B cell (primary cell): Measurements from ENCODE around the gene FAM161B. TPM values are rescaled to one million over a fixed set of nuclear protein-coding genes. Genes with fewer than 3 reads are reported as not detected.

ENCODE experiments used
- ATAC-seq: fragments of 200-7000 bp; cut with Tn5 transposase; one replicate; pipeline ENCODE4 v1.10.0; 2021; ENCODE audit warnings: low read depth, mild to moderate bottlenecking, moderate number of reproducible peaks, moderate library complexity
- CTCF ChIA-PET: fragments of 350-600 bp; sonication (Branson Sonifier 250); formaldehyde crosslinking; loops from one replicate; lab custom pipeline; 2021; ENCODE audit warnings: antibody characterized with exemption, inconsistent platforms; lab: Charles Lee
- POLR2A ChIA-PET: fragments of 350-600 bp; sonication (Branson Sonifier 250); formaldehyde crosslinking; loops from one replicate; lab custom pipeline; 2021; ENCODE audit warnings: antibody characterized with exemption; lab: Charles Lee
- DNase-seq: peaks from one replicate; pipeline ENCODE4 v3.0.0; 2013
- H2AFZ ChIP-seq: 2 replicates; pipeline ENCODE4 v1.6.1; 2012; ENCODE audit warnings: mild to moderate bottlenecking, low read depth, low read length; ENCODE audit not compliant: insufficient read depth, poor library complexity, severe bottlenecking
- H3K27ac ChIP-seq, 2 donors: 1 replicate in 1 of 2; 2 replicates in 1 of 2; pipeline ENCODE4 v1.5.1; 2012 to 2013; ENCODE audit warnings: low read length in 2 of 2, mild to moderate bottlenecking in 2 of 2, moderate library complexity in 1 of 2
- H3K27me3 ChIP-seq, 4 experiments: fragments of 200-600 bp in 1 of 4; sonication (generic) in 1 of 4; replicated peaks in 1 of 4; 1 replicate in 2 of 4; 2 replicates in 2 of 4; pipeline versions ENCODE4 v1.6.1 to v1.7.0; 2013 to 2016; ENCODE audit warnings: low read length in 3 of 4, mild to moderate bottlenecking in 2 of 4, mixed read lengths in 1 of 4, moderate library complexity in 1 of 4; ENCODE audit not compliant: insufficient read depth in 4 of 4, control insufficient read depth in 3 of 4; ENCODE audit errors: control extremely low read depth in 1 of 4
- H3K36me3 ChIP-seq, 2 experiments: replicated peaks in 1 of 2; 1 replicate in 1 of 2; 2 replicates in 1 of 2; pipeline versions ENCODE4 v1.6.1 to v1.7.1; 2013; ENCODE audit warnings: low read length in 1 of 2; ENCODE audit not compliant: insufficient read depth in 2 of 2, control insufficient read depth in 1 of 2; ENCODE audit errors: control extremely low read depth in 1 of 2, extremely low read depth in 1 of 2
- H3K4me1 ChIP-seq, 2 donors: fragments of 200-600 bp in 1 of 2; sonication (generic) in 1 of 2; 1 replicate in 1 of 2; 2 replicates in 1 of 2; pipeline versions ENCODE4 v1.5.1 to v1.6.1; 2013 to 2017; ENCODE audit warnings: low read length in 2 of 2; ENCODE audit not compliant: control insufficient read depth in 2 of 2, insufficient read depth in 2 of 2
- H3K4me2 ChIP-seq: replicated peaks from 2 replicates; pipeline ENCODE3; 2012; ENCODE audit warnings: mild to moderate bottlenecking, low read depth, low read length; ENCODE audit not compliant: poor library complexity, severe bottlenecking
- H3K4me3 ChIP-seq, 5 experiments: fragments of 200-600 bp in 1 of 5; sonication (generic) in 1 of 5; 1 replicate in 3 of 5; 2 replicates in 2 of 5; pipeline versions ENCODE4 v1.5.1 to v1.7.0; 2011 to 2016; ENCODE audit warnings: low read length in 4 of 5, mild to moderate bottlenecking in 4 of 5, low read depth in 2 of 5, control low read depth in 1 of 5, moderate library complexity in 1 of 5; ENCODE audit not compliant: insufficient read depth in 1 of 5; ENCODE audit errors: control extremely low read depth in 1 of 5, extremely low read depth in 1 of 5
- H3K79me2 ChIP-seq: fragments of 200-600 bp; sonication (generic); one replicate; pipeline ENCODE4 v1.6.0; 2016; ENCODE audit warnings: low read length; ENCODE audit not compliant: control insufficient read depth, insufficient read depth
- H3K9ac ChIP-seq: fragments of 200-600 bp; sonication (generic); 2 replicates; pipeline ENCODE4 v1.6.1; 2017; ENCODE audit warnings: mild to moderate bottlenecking, low read length, moderate library complexity
- H3K9me3 ChIP-seq, 3 donors: one replicate each; pipeline versions ENCODE4 v1.6.1 to v1.7.1; 2013; ENCODE audit warnings: low read length in 2 of 3; ENCODE audit not compliant: control insufficient read depth in 2 of 3, insufficient read depth in 1 of 3; ENCODE audit errors: control extremely low read depth in 1 of 3
- H4K20me1 ChIP-seq: 2 replicates; pipeline ENCODE4 v1.6.0; 2012; ENCODE audit warnings: mild to moderate bottlenecking, low read length; ENCODE audit not compliant: insufficient read depth, control insufficient read depth, poor library complexity, severe bottlenecking
- H3K27ac Mint-ChIP-seq: one replicate; pipeline ENCODE4 v1.8.0; 2021; ENCODE audit warnings: mixed read lengths
- H3K27me3 Mint-ChIP-seq: one replicate; pipeline ENCODE4 v1.8.0; 2021; ENCODE audit warnings: mixed read lengths
- H3K4me1 Mint-ChIP-seq: one replicate; pipeline ENCODE4 v1.8.0; 2021; ENCODE audit warnings: mixed read lengths
- H3K4me3 Mint-ChIP-seq: one replicate; pipeline ENCODE4 v1.8.0; 2021; ENCODE audit warnings: mixed read lengths
- H3K9me3 Mint-ChIP-seq: one replicate; pipeline ENCODE4 v1.8.0; 2022; ENCODE audit warnings: mixed read lengths; ENCODE audit not compliant: insufficient read depth
- CTCF ChIP-seq: fragments of 200-600 bp; IDR thresholded peaks from one replicate; pipeline ENCODE4 v1.8.0; 2022; ENCODE audit warnings: antibody characterized with exemption, mild to moderate bottlenecking
- EZH2 ChIP-seq: IDR thresholded peaks from 2 replicates; pipeline ENCODE4 v1.6.1; 2012; ENCODE audit warnings: borderline replicate concordance, low read depth, mild to moderate bottlenecking, moderate library complexity, low read length; ENCODE audit not compliant: insufficient read depth, poor library complexity, severe bottlenecking
- WGBS: methylation state at CpG from one replicate; pipeline ENCODE4 v1.1.5; 2013; ENCODE audit warnings: missing lambda C conversion rate; ENCODE audit not compliant: insufficient coverage; 5-methylcytosine and 5-hydroxymethylcytosine counted together
- intact Hi-C: fragments of 100-400 bp; cut with micrococcal nuclease; formaldehyde crosslinking; loops from one replicate; pipeline ENCODE4 v1.10.0; 2022
- polyA plus RNA-seq: library from polyadenylated mRNA; depleted of rRNA; stranded (reverse); fragments of >200 nt; gene quantifications from 2 replicates; pipeline ENCODE4 v1.2.3, GENCODE V29; 2012
- total RNA-seq, 2 donors: library from RNA; stranded (reverse); fragments of 120-200 nt in 1 of 2; gene quantifications; 1 replicate in 1 of 2; 2 replicates in 1 of 2; pipeline versions ENCODE4 v1.2.3 to v1.2.4, GENCODE V29; 2013 to 2022

The FAM161B gene
- total and polyA plus RNA-seq, 2 donors (not counting 1 experiment from before 2014, with no cell fraction given) = 1.6 to 5.9 TPM

GRCh38 chr14:73968885-73969284, 19.0 kb upstream of the FAM161B start:
- Mint-ChIP-seq H3K4me3 (no peak overlapping the region), H3K27me3 (no peaks in the 10 kb centered on the region), H3K27ac (no peak overlapping the region), H3K9me3 (no peaks in the 10 kb centered on the region), H3K4me1 (no peaks in the 10 kb centered on the region)
- Histone ChIP-seq H3K4me3 (no peak overlapping the region), H3K27me3 (no peaks in the 10 kb centered on the region), H3K27ac (no peak overlapping the region), H3K4me2 (no peak overlapping the region), H3K9me3 (no peaks in the 10 kb centered on the region), H4K20me1 (no peaks in the 10 kb centered on the region), H2AFZ (no peak overlapping the region), H3K79me2 (no peaks in the 10 kb centered on the region), H3K9ac (no peak overlapping the region), H3K36me3 (peaks cover 2 to 28% of the 10 kb centered on the region in 2 experiments), H3K4me1 (no peaks in the 10 kb centered on the region)
- no peak for TF ChIP-seq EZH2
- no peak for TF ChIP-seq CTCF
- CTCF ChIA-PET = no interaction called here
- POLR2A ChIA-PET = no interaction called here
- ATAC-seq = no peak
- intact Hi-C loops = no loop called here
- WGBS = 94% methylated on average over 2 of the region's 2 CpGs
- no peak for DNase-seq

GRCh38 chr14:73965216-73965615, 15.3 kb upstream of the FAM161B start:
- Mint-ChIP-seq H3K27ac (no peak overlapping the region), H3K9me3 (no peaks in the 10 kb centered on the region), H3K4me1 (no peaks in the 10 kb centered on the region), H3K4me3 (no peak overlapping the region), H3K27me3 (no peaks in the 10 kb centered on the region)
- no peak overlapping the region for H3K4me3 ChIP-seq
- TF ChIP-seq EZH2 = no peak
- TF ChIP-seq CTCF = no peak
- no peak overlapping the region for H2AFZ ChIP-seq
- ATAC-seq (no peak), DNase-seq (no peak)
- no peak overlapping the region for H3K4me2 ChIP-seq
- no peaks in the 10 kb centered on the region for H3K27me3 ChIP-seq
- CTCF ChIA-PET = interaction anchor here (0.6 kb wide), 1 partner anchor 930 kb away, joined by 3 read pairs; no protein-coding TSS in a partner anchor
- POLR2A ChIA-PET = no interaction called here
- no peaks in the 10 kb centered on the region for H3K79me2 ChIP-seq
- no peak overlapping the region for H3K9ac ChIP-seq
- no peaks in the 10 kb centered on the region for H3K4me1 ChIP-seq
- H3K27ac ChIP-seq = no peak overlapping the region
- H4K20me1 ChIP-seq = no peaks in the 10 kb centered on the region
- peaks cover 2 to 42% of the 10 kb centered on the region in 2 experiments for H3K36me3 ChIP-seq
- intact Hi-C loops = no loop called here
- H3K9me3 ChIP-seq = no peaks in the 10 kb centered on the region
- 92% methylated on average over 1 of the region's 4 CpGs for WGBS
